Muscle layer of colon (tissue), 2 donors: ENCODE results near the gene SGIP1.

Experiments used
- H3K27ac ChIP-seq: one replicate; pipeline ENCODE4 v1.7.0; 2013; ENCODE audit warnings: low read depth, mild to moderate bottlenecking, low read length, moderate library complexity
- H3K27me3 ChIP-seq, 2 donors: one replicate each; pipeline ENCODE4 v1.7.0; 2013; ENCODE audit warnings: low read length in 2 of 2, mild to moderate bottlenecking in 2 of 2; ENCODE audit not compliant: insufficient read depth in 2 of 2, control insufficient read depth in 1 of 2
- H3K36me3 ChIP-seq: one replicate; pipeline ENCODE4 v1.7.0; 2013; ENCODE audit warnings: mild to moderate bottlenecking, low read length; ENCODE audit not compliant: insufficient read depth
- H3K4me1 ChIP-seq: one replicate; pipeline ENCODE4 v1.7.0; 2013; ENCODE audit warnings: mild to moderate bottlenecking, low read length; ENCODE audit not compliant: insufficient read depth
- H3K4me3 ChIP-seq, 2 donors: one replicate each; pipeline ENCODE4 v1.7.0; 2013; ENCODE audit warnings: low read length in 2 of 2, low read depth in 1 of 2, mild to moderate bottlenecking in 1 of 2, moderate library complexity in 1 of 2
- H3K9ac ChIP-seq: one replicate; pipeline ENCODE4 v1.7.0; 2013; ENCODE audit warnings: low read length
- H3K9me3 ChIP-seq: one replicate; pipeline ENCODE4 v1.7.0; 2013; ENCODE audit warnings: mild to moderate bottlenecking, low read length
- donor health status: abdominal sarcoma.
- donor health status: Adenocarcinoma of cecum.

Gene SGIP1

DNA sequence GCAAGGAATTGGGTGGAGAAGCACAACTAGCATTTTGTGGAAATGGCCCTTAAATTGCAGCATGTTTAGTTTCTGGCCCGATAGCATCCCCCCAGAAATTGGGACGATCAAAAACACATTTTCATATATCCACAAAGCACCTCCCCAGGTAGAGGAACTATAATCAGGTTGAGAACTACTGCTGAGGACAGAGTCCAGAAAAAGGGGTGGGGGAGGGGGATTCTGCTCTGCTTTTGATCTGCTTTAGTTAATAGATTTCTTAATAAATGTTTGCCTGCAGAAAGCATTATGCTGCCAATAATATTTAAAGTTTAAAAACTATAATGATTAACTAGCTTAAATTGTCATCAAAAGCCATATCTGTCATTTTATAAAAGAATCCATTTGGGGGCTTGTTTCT, 203.9 kb downstream of the SGIP1 start:
- Histone ChIP-seq H3K36me3 (no peaks in the 10 kb centered on the region), H3K27ac (no peak overlapping the region), H3K9me3 (no peaks in the 10 kb centered on the region), H3K4me3 (no peak overlapping the region), H3K9ac (no peak overlapping the region), H3K27me3 (no peaks in the 10 kb centered on the region), H3K4me1 (no peaks in the 10 kb centered on the region)

GRCh38 chr1:66739401-66740157, 205.6 kb downstream of the SGIP1 start:
- no peaks in the 10 kb centered on the region for H3K36me3 ChIP-seq
- no peak overlapping the region for H3K4me3 ChIP-seq
- no peaks in the 10 kb centered on the region for H3K4me1 ChIP-seq
- no peaks in the 10 kb centered on the region for H3K9me3 ChIP-seq
- H3K27ac ChIP-seq, result no peak overlapping the region
- H3K9ac ChIP-seq, result no peak overlapping the region
- H3K27me3 ChIP-seq, result no peaks in the 10 kb centered on the region

GRCh38 chr1:66745451-66745850, 211.5 kb downstream of the SGIP1 start:
- H3K9me3 ChIP-seq, result no peaks in the 10 kb centered on the region
- no peak overlapping the region for H3K4me3 ChIP-seq
- H3K27me3 ChIP-seq, result no peaks in the 10 kb centered on the region
- H3K4me1 ChIP-seq, result no peaks in the 10 kb centered on the region
- no peak overlapping the region for H3K9ac ChIP-seq
- no peak overlapping the region for H3K27ac ChIP-seq
- no peaks in the 10 kb centered on the region for H3K36me3 ChIP-seq

- Histone ChIP-seq H3K9me3 (no peaks in the 10 kb centered on the region), H3K4me3 (no peak overlapping the region), H3K36me3 (no peaks in the 10 kb centered on the region), H3K4me1 (peaks cover under 1% of the 10 kb centered on the region), H3K9ac (no peak overlapping the region), H3K27ac (no peak overlapping the region), H3K27me3 (peaks cover 0 to 6% of the 10 kb centered on the region in 2 donors)
Observed at GRCh38 chr1:66747501-66747900, 213.5 kb downstream of the SGIP1 start.

DNA sequence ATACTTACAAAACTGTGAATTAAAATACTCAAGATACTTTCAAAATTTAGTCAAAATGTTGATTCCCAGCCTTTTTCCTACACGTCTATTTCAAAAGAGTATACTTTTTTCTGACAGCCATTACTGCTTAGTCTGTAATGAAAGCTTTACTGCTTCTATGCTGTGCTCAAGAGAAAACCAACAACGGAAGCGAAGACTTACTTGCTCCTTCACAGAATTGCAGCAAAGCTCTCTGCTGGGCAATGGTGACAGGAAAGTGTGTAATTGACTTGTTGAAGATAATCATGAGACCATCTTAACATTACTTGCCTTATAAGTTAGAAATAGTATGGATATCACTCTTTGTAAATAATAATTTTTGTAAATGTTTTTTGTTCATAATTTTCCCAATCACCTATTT, 216.6 kb downstream of the SGIP1 start:
- Histone ChIP-seq H3K9me3 (no peaks in the 10 kb centered on the region), H3K27ac (no peak overlapping the region), H3K9ac (no peak overlapping the region), H3K27me3 (peaks cover 0 to 13% of the 10 kb centered on the region in 2 donors), H3K4me1 (peaks cover 6% of the 10 kb centered on the region), H3K4me3 (no peak overlapping the region), H3K36me3 (no peaks in the 10 kb centered on the region)

DNA sequence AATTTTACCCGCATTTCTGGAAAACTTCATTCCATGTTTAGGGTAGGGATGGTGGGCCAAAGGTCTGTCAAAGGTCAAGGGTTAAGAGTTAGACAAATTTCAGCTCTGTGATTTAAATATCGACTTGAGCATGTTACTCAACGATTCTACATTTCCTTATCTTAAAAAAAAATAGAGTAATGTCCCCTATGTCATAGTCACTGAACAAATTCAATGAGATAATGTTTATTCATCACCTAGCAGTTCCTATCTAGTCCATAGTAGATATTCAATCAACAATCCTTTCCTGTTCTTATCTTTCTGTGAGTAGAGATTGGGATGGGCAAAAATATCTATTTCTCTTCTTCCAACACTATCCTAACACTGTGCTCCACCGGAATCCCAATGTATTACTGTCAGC, 217.2 kb downstream of the SGIP1 start:
- Histone ChIP-seq H3K9me3 (no peaks in the 10 kb centered on the region), H3K4me3 (no peak overlapping the region), H3K9ac (no peak overlapping the region), H3K4me1 (peaks cover 6% of the 10 kb centered on the region), H3K27ac (no peak overlapping the region), H3K36me3 (no peaks in the 10 kb centered on the region), H3K27me3 (peaks cover 0 to 13% of the 10 kb centered on the region in 2 donors)

GRCh38 chr1:66752000-66752592, 218.1 kb downstream of the SGIP1 start, which contains the start of gene DYNLT5:
TSS of gene DYNLT5 (plus strand) at chr1:66752459. CDS start at chr1:66754659, 2,200 bp downstream.
- H3K27me3 ChIP-seq, result peaks cover 0 to 13% of the 10 kb centered on the region in 2 donors
- peak within 1 kb of the TSS; percentile 39 to 46 for H3K4me3 ChIP-seq
- no peak within 1 kb of the TSS for H3K9ac ChIP-seq
- no peaks in the 10 kb centered on the region for H3K36me3 ChIP-seq
- H3K9me3 ChIP-seq, result no peaks in the 10 kb centered on the region
- H3K4me1 ChIP-seq, result peaks cover 6% of the 10 kb centered on the region
- no peak within 1 kb of the TSS for H3K27ac ChIP-seq

DNA sequence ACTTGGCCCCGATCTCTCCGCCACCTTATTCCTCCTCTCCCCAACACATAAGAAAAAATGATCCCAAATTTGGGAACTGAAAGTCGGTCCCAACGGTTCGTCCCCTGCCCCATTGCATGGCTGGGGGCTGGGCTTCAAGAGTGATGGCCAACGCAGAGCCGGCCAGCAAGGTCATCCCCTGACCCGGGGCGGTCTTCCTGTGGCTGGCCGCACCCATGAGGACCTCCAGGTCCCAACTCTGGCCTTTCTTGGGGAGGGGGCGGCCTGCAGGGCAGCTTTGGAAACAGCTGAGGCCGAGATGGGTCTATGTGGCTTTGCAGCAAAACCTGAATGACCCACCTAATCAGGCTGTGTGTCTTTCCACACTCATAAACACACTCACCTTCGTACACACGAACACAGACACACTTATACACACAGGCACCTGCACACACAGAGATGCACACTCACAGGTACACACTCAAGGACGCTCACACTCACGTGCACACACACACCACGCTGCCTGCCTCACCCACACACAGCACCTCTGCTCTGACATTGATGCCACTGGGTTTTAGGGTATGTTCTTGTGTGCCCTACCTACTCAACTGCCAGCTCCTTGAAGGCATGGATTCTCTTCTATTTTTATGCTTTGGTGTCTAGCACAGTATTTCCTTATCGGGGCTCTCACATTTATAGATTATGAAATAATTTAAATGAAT, 218.9 kb downstream of the SGIP1 start:
- peaks cover 0 to 13% of the 10 kb centered on the region in 2 donors for H3K27me3 ChIP-seq
- no peaks in the 10 kb centered on the region for H3K36me3 ChIP-seq
- H3K4me1 ChIP-seq, result peaks cover 6% of the 10 kb centered on the region
- H3K27ac ChIP-seq, result no peak overlapping the region
- H3K4me3 ChIP-seq, result peak overlapping the region; percentile 39 to 46
- H3K9me3 ChIP-seq, result no peaks in the 10 kb centered on the region
- H3K9ac ChIP-seq, result no peak overlapping the region

DNA sequence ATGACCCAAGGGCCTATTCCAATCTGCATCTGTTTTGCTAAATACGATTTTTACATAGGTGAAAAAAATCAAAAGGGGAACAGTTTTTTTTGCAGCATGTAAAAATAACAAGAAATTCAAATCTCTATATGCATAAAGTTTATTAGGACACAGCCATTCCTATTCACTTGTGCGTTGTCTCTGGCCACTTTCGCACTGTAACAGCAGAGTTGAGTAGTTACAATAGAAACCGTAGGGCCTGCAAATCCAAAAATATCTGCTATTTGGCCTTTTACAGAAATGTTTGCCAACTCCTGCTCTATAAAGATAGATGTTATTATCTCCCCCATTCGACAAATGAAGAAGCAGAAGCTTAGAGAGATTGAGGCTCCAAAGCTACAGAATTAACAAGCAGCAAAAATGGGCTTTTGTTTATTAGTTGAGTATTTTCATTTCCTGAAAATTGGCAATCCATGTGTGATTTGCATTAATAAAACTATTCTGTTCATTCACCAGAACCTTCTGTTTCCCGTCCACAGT, 223.8 kb downstream of the SGIP1 start:
- no peak overlapping the region for H3K27ac ChIP-seq
- no peak overlapping the region for H3K4me3 ChIP-seq
- peaks cover 3% of the 10 kb centered on the region for H3K4me1 ChIP-seq
- peaks cover 0 to 4% of the 10 kb centered on the region in 2 donors for H3K27me3 ChIP-seq
- H3K36me3 ChIP-seq, result no peaks in the 10 kb centered on the region
- H3K9ac ChIP-seq, result no peak overlapping the region
- no peaks in the 10 kb centered on the region for H3K9me3 ChIP-seq

DNA sequence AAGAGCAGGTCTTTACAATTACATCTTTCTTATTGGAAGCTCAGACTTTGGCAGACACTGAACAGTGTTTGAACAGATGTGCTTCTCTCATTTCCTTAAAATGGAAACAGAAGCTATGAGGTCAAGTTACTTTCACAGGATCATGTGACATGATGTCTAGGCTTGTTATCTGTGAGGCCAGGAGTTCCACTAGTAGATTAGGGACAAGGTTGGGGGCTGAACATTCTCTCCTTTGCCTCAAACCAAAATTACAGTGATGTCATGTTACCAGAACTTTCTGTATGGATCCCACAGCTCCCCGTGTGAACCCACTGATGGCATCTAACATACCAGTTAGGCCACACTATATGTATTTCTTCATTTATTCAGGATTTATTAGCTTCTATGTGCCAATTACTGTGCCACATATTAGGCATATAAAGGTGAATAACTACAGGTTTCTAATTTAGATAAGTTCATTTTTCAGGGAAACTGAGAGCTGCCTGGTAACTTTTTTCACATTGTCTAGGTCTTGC, 224.3 kb downstream of the SGIP1 start:
- Histone ChIP-seq H3K27me3 (no peaks in the 10 kb centered on the region), H3K27ac (no peak overlapping the region), H3K4me1 (no peaks in the 10 kb centered on the region), H3K4me3 (no peak overlapping the region), H3K9ac (no peak overlapping the region), H3K36me3 (no peaks in the 10 kb centered on the region), H3K9me3 (no peaks in the 10 kb centered on the region)

- Histone ChIP-seq H3K4me1 (no peaks in the 10 kb centered on the region), H3K9me3 (no peaks in the 10 kb centered on the region), H3K4me3 (no peak overlapping the region), H3K36me3 (no peaks in the 10 kb centered on the region), H3K27ac (no peak overlapping the region), H3K9ac (no peak overlapping the region), H3K27me3 (no peaks in the 10 kb centered on the region)
Observed at GRCh38 chr1:66760506-66760905, 226.6 kb downstream of the SGIP1 start.
